ENCODE measurements around the gene AKR1B1.
A peak's percentile ranks its signal among the peaks of the same experiment; 100 is the strongest.

AKR1B1 gene

GRCh38 chr7:134440067-134440466 lies 18.8 kb downstream of the AKR1B1 start:
- no peak overlapping the region for H3K27ac ChIP-seq
- TF ChIP-seq CTCF (conservative IDR thresholded peaks at IDR 0.05) = no peak

DNA sequence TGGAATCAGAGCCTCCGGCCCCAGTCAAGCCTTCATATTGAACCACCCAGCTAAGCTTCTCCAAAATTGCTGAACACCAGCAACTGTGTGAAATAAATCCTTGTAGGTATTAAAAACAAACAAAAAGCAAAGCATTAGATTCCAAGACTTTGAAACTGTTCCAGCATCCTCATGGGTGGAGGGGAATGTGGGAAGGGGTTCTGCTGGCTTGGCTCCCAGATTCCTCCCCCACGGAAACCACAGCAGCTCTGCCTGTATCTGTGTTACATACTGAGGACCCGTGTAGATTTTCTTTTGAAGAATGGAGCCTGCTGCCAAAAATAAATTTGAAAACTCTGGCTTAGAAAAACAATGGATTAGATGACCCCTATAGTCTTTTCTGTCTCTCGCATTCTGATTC lies 20.0 kb downstream of the AKR1B1 start:
- H3K27ac ChIP-seq = no peak overlapping the region
- TF ChIP-seq CTCF (conservative IDR thresholded peaks at IDR 0.05) = no peak

DNA sequence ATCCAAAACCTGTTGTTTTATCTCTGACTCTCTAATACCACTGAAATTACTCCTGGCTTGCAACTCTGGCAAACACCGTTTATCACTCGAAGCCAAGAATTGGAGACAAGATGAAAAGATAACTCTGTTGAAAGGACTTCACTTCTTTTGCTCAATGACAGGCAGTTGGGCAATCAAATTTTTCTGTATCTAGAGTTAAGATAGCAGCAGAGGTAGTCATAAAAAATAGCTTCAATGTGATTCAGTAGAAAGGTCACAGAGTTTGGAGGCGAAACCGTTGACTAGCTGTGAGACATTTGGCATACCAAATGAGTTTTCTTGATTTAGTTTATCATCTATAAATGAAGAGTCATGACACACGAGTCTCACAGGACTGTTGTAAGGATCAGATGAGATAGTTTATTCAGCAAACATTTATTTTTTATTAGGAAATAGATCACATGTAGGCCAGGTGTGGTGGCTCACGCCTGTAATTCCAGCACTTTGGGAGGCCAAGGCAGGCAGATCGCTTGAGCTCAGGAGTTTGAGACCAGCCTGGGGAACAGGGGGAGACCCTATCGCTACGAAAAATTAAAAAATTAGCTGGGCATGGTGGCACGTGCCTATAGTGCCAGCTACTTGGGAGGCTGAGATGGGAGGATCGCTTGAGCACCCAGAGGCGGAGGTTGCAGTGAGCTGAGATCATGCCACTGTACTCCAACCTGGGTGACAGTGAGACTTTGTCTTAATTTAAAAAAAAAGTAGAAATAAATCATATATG lies 23.6 kb downstream of the AKR1B1 start:
- H3K27ac ChIP-seq = no peak overlapping the region
- TF ChIP-seq CTCF (conservative IDR thresholded peaks at IDR 0.05) = no peak

GRCh38 chr7:134434701-134435100 lies 24.2 kb downstream of the AKR1B1 start:
- no peak for TF ChIP-seq CTCF (conservative IDR thresholded peaks at IDR 0.05)
- no peak overlapping the region for H3K27ac ChIP-seq

GRCh38 chr7:134433430-134433829 lies 25.5 kb downstream of the AKR1B1 start:
- H3K27ac ChIP-seq = no peak overlapping the region
- TF ChIP-seq CTCF (conservative IDR thresholded peaks at IDR 0.05) = no peak

DNA sequence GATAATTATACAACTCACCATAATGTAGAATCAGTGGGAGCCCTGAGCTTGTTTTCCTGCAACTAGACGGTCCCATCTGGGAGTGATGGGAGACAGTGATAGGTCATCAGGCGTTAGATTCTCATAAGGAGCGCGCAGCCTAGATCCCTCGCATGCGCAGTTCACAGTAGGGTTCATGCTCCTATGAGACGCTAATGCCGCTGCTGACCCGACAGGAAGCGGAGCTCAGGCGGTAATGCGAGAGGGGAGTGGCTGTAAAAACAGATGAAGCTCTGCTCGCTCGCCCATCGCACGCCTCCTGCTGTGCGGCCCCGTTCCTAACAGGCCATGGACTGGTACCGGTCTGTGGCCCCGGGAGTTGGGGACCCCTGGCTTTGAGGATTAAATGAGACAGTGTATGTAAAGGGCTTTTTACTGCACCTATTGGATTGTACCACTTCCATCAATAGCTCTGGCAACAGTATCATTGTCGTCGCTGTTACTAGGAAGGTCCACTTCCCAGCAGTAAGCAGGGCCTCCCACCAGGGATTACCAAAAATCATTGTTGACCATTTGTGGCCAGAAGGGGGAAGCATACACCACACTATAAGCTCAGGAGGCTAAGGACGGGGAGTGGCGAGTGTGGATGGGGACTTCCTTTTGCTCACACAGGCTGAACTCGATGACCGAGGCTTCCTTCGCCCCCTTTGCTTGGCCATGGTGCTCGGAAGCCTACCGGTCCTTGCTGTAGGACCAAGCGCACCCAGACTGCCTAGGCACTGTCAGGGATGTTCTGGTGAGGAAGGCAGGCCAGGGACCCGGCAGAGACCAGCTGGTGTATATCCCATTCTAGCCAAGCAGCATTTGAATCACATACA lies 26.4 kb downstream of the AKR1B1 start:
- peak; percentile 82 for TF ChIP-seq CTCF (conservative IDR thresholded peaks at IDR 0.05)
- H3K27ac ChIP-seq = peak overlapping the region; percentile 66

- TF ChIP-seq CTCF (conservative IDR thresholded peaks at IDR 0.05) = no peak
- peak overlapping the region; percentile 66 for H3K27ac ChIP-seq
Measured at GRCh38 chr7:134431815-134432214, 27.1 kb downstream of the AKR1B1 start.

Measured in VCaP (cell line).